ENCODE data around the gene ROR2.
"Not testable (repeated sequence)": the region's sequence is repeated elsewhere in the genome, so short reads cannot be mapped to it uniquely, and the experiment has no call there.

The ROR2 gene

GRCh38 chr9:91655215-91655614 is 294.8 kb downstream of the ROR2 start:
- no peak for DNase-seq (ENCODE audit: low read depth in 3 of 3, low spot score in 1 of 3)

GRCh38 chr9:91654527-91654926 is 295.5 kb downstream of the ROR2 start:
- DNase-seq (ENCODE audit: low read depth in 3 of 3, low spot score in 1 of 3), result no peak

- no peak for DNase-seq (ENCODE audit: low read depth in 3 of 3, low spot score in 1 of 3)
These were observed 302.7 kb downstream of the ROR2 start for GRCh38 chr9:91647371-91647770.

- no peak for DNase-seq (ENCODE audit: low read depth in 3 of 3, low spot score in 1 of 3)
These were observed 303.3 kb downstream of the ROR2 start for GRCh38 chr9:91646702-91647101.

- no peak for DNase-seq (ENCODE audit: low read depth in 3 of 3, low spot score in 1 of 3)
These were observed 305.6 kb downstream of the ROR2 start for GRCh38 chr9:91644433-91644832.

GRCh38 chr9:91643481-91644077 is 306.4 kb downstream of the ROR2 start:
- DNase-seq (ENCODE audit: low read depth in 3 of 3, low spot score in 1 of 3), result no peak

GRCh38 chr9:91642771-91643170 is 307.3 kb downstream of the ROR2 start:
- DNase-seq (ENCODE audit: low read depth in 3 of 3, low spot score in 1 of 3), result no peak

- no peak for DNase-seq (ENCODE audit: low read depth in 3 of 3, low spot score in 1 of 3)
These were observed 309.6 kb downstream of the ROR2 start for GRCh38 chr9:91640428-91640827.

GRCh38 chr9:91639054-91639453 is 311.0 kb downstream of the ROR2 start:
- no peak for DNase-seq (ENCODE audit: low read depth in 3 of 3, low spot score in 1 of 3)

- DNase-seq (ENCODE audit: low read depth in 3 of 3, low spot score in 1 of 3), result not testable (repeated sequence)
These were observed 315.2 kb downstream of the ROR2 start for GRCh38 chr9:91634832-91635231.

GRCh38 chr9:91629718-91630117 is 320.3 kb downstream of the ROR2 start:
- DNase-seq (ENCODE audit: low read depth in 3 of 3, low spot score in 1 of 3), result no peak

- no peak for DNase-seq (ENCODE audit: low read depth in 3 of 3, low spot score in 1 of 3)
These were observed 321.1 kb downstream of the ROR2 start for GRCh38 chr9:91628892-91629291.

GRCh38 chr9:91625331-91625730 is 324.7 kb downstream of the ROR2 start:
- DNase-seq (ENCODE audit: low read depth in 3 of 3, low spot score in 1 of 3), result no peak

- DNase-seq (ENCODE audit: low read depth in 3 of 3, low spot score in 1 of 3), result no peak
These were observed 327.0 kb downstream of the ROR2 start for GRCh38 chr9:91623004-91623403.

- not testable (repeated sequence) for DNase-seq (ENCODE audit: low read depth in 3 of 3, low spot score in 1 of 3)
These were observed 327.9 kb downstream of the ROR2 start for GRCh38 chr9:91622121-91622520.

GRCh38 chr9:91614044-91614443 is 336.0 kb downstream of the ROR2 start:
- DNase-seq (ENCODE audit: low read depth in 3 of 3, low spot score in 1 of 3), result not testable (repeated sequence)

- DNase-seq (ENCODE audit: low read depth in 3 of 3, low spot score in 1 of 3), result no peak
These were observed 338.4 kb downstream of the ROR2 start for GRCh38 chr9:91611582-91611981.

- DNase-seq (ENCODE audit: low read depth in 3 of 3, low spot score in 1 of 3), result no peak
These were observed 343.6 kb downstream of the ROR2 start for GRCh38 chr9:91606255-91606995.

- DNase-seq (ENCODE audit: low read depth in 3 of 3, low spot score in 1 of 3), result no peak
These were observed 345.4 kb downstream of the ROR2 start for GRCh38 chr9:91604451-91605179.

GRCh38 chr9:91603932-91604331 is 346.1 kb downstream of the ROR2 start:
- no peak for DNase-seq (ENCODE audit: low read depth in 3 of 3, low spot score in 1 of 3)

GRCh38 chr9:91599564-91599963 is 350.5 kb downstream of the ROR2 start:
- DNase-seq (ENCODE audit: low read depth in 3 of 3, low spot score in 1 of 3), result no peak

- DNase-seq (ENCODE audit: low read depth in 3 of 3, low spot score in 1 of 3), result no peak
These were observed 358.4 kb downstream of the ROR2 start for GRCh38 chr9:91591627-91592026.

Data from stimulated activated CD4-positive, alpha-beta T cell treated with anti-CD3 and anti-CD28 coated beads, TNF-alpha, amount 100 ng/mL, for 1 hour (primary cell).